Activated T-cell treated with anti-CD3 and anti-CD28 coated beads for 1 hour (primary cell): Measurements from ENCODE around the gene C12orf42.

ENCODE experiments used
- DNase-seq: peaks from one replicate; pipeline ENCODE4 v3.0.0-alpha.2; 2020; ENCODE audit warnings: low read depth

The C12orf42 gene

DNA sequence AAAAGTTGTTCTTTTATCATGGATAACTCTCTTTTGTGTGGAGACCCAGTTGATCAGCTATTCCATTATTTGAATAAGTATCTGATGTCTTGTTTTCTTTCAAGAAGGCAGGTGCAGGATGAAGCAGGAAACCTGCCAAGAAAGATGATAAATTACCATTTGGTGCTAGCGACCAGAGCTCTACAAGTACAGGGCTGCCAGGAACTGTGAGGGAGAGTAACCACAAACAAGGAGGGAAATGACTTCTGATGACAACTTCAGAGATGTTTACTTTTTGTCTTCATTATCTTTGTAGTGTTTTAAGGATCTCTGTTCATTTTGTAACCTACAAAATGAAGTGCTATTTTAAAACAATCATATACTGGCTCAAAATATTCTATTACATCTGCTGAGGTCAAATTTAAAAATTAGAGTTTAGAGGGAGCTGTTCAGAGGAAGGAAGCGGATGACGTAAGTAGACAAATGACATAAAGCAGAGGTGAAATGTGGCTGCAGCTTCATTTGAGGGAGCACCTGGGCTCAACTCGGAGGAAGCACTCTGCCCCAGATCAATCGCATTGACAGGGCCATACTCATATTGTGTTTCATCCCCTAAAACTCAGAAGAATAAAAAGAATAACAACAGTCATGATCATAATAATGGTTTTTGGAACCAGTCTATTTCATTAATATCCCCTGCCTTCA lies 226.8 kb downstream of the C12orf42 start:
- DNase-seq, result no peak

DNA sequence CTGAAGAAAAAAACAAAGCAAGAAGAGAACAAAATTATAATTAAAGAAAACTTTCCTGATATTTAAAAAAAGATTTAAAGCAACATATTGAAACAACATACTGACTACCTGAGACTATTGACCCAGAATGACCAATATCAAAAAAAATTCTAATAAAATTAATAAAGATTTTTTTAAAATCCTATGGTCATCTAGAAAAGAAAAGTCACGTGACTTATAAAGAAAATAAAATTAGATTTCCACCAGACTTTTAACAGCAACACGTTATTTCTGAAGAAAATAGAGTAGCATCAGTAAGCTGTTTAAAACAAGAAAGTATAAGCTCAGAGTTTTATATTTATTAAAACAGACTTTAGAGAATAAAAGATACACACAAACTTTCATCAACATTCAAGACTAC lies 238.0 kb downstream of the C12orf42 start:
- no peak for DNase-seq
